Astrocyte of the spinal cord (primary cell): ENCODE results near the gene CNNM1.
A peak's percentile ranks its signal among the peaks of the same experiment; 100 is the strongest.

Experiments
- DNase-seq: peaks from one replicate; pipeline ENCODE4 v3.0.0; 2011; ENCODE audit warnings: low read depth, low spot score
- H3K4me3 ChIP-seq: 2 replicates; pipeline ENCODE4 v1.5.1; 2011; ENCODE audit warnings: low read depth, mild to moderate bottlenecking, low read length, moderate library complexity
- in situ Hi-C: cut with HindIII; loops from 2 replicates; pipeline ENCODE4 v1.10.0; 2017; ENCODE audit warnings: low sequenced_read_pairs
- TF ChIP-seq, protein P1 (sequence below): IDR thresholded peaks from 2 replicates; pipeline ENCODE4 v1.5.1; 2012; ENCODE audit warnings: low read depth, mild to moderate bottlenecking, low read length, inconsistent platforms

Gene CNNM1

DNA sequence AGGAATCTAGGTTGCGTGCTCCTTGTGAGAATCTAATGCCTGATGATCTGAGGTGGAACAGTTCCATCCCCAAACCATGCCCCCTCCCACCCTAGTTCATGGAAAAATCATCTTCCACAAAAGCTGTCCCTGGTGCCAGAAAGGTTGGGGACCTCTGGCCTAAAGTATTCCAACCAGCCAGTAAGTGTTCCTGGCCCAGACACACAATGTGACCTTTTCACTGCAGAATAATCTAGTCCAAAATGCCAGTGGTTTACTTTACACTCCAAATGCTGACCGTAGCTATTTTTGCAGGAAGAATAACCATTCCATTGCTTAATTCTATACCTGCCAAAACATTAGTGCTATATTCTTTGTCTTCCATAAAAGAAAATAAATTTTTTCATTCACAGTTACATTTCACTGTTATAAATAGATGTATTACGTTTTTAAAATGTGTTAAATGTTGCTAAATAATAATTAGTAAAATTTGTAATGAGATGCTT, 10.4 kb downstream of the CNNM1 start:
- in situ Hi-C loops = no loop called here
- no peak for DNase-seq
- TF ChIP-seq, protein P1, sequence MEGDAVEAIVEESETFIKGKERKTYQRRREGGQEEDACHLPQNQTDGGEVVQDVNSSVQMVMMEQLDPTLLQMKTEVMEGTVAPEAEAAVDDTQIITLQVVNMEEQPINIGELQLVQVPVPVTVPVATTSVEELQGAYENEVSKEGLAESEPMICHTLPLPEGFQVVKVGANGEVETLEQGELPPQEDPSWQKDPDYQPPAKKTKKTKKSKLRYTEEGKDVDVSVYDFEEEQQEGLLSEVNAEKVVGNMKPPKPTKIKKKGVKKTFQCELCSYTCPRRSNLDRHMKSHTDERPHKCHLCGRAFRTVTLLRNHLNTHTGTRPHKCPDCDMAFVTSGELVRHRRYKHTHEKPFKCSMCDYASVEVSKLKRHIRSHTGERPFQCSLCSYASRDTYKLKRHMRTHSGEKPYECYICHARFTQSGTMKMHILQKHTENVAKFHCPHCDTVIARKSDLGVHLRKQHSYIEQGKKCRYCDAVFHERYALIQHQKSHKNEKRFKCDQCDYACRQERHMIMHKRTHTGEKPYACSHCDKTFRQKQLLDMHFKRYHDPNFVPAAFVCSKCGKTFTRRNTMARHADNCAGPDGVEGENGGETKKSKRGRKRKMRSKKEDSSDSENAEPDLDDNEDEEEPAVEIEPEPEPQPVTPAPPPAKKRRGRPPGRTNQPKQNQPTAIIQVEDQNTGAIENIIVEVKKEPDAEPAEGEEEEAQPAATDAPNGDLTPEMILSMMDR = no peak
- H3K4me3 ChIP-seq = no peak overlapping the region

DNA sequence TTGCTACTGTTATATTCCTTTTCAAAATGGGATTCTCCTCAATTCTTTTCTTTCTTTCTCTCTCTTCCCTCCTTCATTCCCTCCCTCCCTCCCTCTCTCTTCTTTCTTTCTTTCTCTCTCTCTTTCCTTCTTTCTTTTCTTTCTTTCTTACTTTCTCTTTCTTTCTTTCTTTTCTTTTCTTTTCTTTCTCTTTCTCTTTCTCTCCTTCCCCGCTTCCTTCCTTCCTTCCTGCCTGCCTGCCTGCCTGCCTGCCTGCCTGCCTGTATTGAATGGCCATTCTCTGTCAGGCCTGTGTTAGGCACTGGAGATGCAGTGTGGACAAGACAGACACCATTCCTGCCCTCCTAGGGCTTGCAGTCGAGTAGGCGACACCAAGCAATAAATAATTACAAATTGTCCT, 11.5 kb downstream of the CNNM1 start:
- TF ChIP-seq, protein P1 = no peak
- no peak for DNase-seq
- in situ Hi-C loops = no loop called here
- no peak overlapping the region for H3K4me3 ChIP-seq

GRCh38 chr10:99341248-99341647, 12.1 kb downstream of the CNNM1 start:
- TF ChIP-seq, protein P1 = no peak
- no peak for DNase-seq
- no peak overlapping the region for H3K4me3 ChIP-seq
- in situ Hi-C loops = no loop called here

DNA sequence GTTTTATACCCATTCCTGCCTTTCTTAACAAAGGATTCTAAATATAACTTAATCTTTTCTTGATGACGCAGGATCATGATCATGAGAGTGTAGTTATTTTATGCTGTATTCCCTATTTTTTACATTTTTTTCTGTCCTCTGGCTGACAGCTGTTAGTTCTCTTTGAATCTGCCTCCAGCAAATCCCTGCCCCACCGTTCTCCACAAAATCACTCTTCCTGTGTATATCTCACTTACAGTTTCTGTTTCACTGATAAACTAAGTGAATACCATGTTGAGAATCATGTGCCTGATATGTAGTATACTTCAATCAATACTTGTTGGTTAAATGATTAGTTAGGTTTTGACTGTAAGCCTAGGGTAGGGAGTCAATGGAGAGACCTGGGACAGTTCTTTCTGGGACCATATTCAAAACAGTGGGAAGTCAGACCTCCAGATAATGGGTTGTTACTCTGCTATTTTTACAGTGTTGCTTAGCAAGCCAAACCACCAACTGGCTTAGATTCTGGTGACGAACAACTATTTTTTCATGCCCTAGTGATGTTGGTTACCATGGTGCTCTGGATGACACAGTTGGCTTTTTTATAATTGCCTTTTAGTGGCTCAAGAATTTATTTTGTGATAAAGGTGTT, 12.8 kb downstream of the CNNM1 start:
- DNase-seq = peak; percentile 66
- no peak overlapping the region for H3K4me3 ChIP-seq
- in situ Hi-C loops = no loop called here
- TF ChIP-seq, protein P1 = no peak

DNA sequence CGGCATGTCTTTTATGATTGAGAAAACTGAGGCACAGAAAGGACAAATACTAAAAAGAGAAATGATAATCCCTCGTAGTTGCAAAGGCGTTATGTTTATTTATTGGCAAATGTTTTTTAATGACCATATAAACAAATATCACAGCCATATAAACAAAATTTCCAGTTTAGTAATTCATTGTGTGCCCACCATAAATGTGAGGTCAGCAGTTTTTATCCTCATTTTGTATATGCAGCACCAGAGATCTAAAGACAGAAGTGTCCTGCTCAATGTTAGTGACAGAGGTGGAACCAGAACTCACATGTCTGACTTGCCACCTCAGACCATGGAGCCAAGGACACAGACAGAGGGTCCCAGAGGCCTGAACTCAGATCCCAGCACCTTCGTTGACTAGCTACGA, 14.1 kb downstream of the CNNM1 start:
- in situ Hi-C loops = no loop called here
- no peak for DNase-seq
- no peak overlapping the region for H3K4me3 ChIP-seq
- TF ChIP-seq, protein P1 = no peak

DNA sequence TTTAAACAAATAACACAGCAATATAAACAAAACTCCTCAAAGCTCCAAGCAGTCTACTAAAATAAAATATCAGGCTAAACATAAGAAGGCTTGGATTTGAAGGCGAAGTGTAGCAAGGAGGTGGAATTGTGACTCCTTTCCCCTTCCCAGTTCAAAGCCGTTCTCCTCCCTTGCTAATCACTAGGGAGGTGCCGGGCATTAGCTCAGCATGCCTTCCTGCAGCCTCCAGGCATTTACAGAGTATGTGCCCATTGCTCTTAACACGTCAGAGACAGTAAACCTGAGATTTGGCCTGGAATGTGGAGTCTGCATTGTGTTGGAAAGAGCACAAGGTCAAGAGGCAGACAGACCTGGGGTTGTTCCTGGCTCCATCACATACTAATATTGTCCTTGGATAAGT, 15.6 kb downstream of the CNNM1 start:
- in situ Hi-C loops = no loop called here
- TF ChIP-seq, protein P1 = no peak
- DNase-seq = no peak
- H3K4me3 ChIP-seq = no peak overlapping the region

DNA sequence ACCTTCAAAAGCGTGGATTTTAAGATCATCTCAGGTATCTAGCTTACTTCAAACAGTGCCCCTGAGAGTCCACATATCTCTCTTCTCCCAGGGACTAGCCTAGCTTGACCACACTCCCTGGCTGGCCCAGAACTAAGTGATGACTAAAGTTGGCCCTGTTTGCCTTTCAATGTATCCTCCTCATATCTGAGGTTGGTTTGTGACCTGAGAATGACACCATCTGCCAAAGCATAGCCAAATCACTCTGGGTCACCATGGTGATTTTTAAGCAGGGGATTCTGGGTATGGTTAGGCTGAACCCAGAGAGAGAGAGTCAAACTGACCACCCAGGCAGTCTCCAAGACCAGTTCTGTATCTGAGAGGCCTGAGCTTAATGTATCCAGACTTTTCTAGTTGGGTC, 16.2 kb downstream of the CNNM1 start:
- DNase-seq = peak; percentile 66
- TF ChIP-seq, protein P1 = no peak
- in situ Hi-C loops = no loop called here
- H3K4me3 ChIP-seq = no peak overlapping the region
